GM23338 (cell line): ENCODE measurements around the gene GATA5. TPM values are rescaled to one million over a fixed set of nuclear protein-coding genes. Genes with fewer than 3 reads are reported as not detected.

Source experiments
- ATAC-seq: fragments of 200-7000 bp; cut with Tn5 transposase; 3 replicates; pipeline ENCODE4 v1.9.1; 2020
- DNase-seq: peaks from one replicate; pipeline ENCODE4 v3.0.0-alpha.2; 2015; ENCODE audit warnings: low spot score
- H2AFZ ChIP-seq: fragments of 200-600 bp; sonication (generic); 2 replicates; pipeline ENCODE4 v1.8.0; 2016; ENCODE audit warnings: antibody characterized with exemption, mild to moderate bottlenecking, moderate library complexity
- H3F3A ChIP-seq: fragments of 200-600 bp; sonication (generic); replicated peaks from 2 replicates; pipeline ENCODE4 v1.8.0; 2017; ENCODE audit warnings: antibody characterized with exemption, mixed run types, low read depth
- H3K27ac ChIP-seq: fragments of 200-600 bp; sonication (generic); 2 replicates; pipeline ENCODE4 v1.6.1; 2016; ENCODE audit warnings: low read depth
- H3K27me3 ChIP-seq: fragments of 200-600 bp; sonication (generic); 2 replicates; pipeline ENCODE4 v1.8.0; 2016; ENCODE audit warnings: mild to moderate bottlenecking, mixed run types, moderate library complexity; ENCODE audit not compliant: insufficient read depth
- H3K36me3 ChIP-seq: fragments of 200-600 bp; sonication (generic); 2 replicates; pipeline ENCODE4 v1.8.0; 2016; ENCODE audit warnings: mild to moderate bottlenecking; ENCODE audit not compliant: insufficient read depth
- H3K4me1 ChIP-seq: fragments of 200-600 bp; sonication (generic); 2 replicates; pipeline ENCODE4 v1.8.0; 2016; ENCODE audit warnings: mild to moderate bottlenecking, moderate library complexity; ENCODE audit not compliant: insufficient read depth
- H3K4me2 ChIP-seq: fragments of 200-600 bp; sonication (generic); 2 replicates; pipeline ENCODE4 v1.7.1; 2017; ENCODE audit warnings: mixed run types
- H3K4me3 ChIP-seq: fragments of 200-600 bp; sonication (generic); 2 replicates; pipeline ENCODE4 v1.6.1; 2016; ENCODE audit warnings: mixed run types
- H3K79me2 ChIP-seq: fragments of 200-600 bp; sonication (generic); replicated peaks from 2 replicates; pipeline ENCODE4 v1.8.0; 2017; ENCODE audit warnings: mild to moderate bottlenecking; ENCODE audit not compliant: insufficient read depth
- H3K9me2 ChIP-seq: fragments of 200-600 bp; sonication (generic); 2 replicates; pipeline ENCODE4 v1.8.0; 2017; ENCODE audit not compliant: insufficient read depth
- H4K20me1 ChIP-seq: fragments of 200-600 bp; sonication (generic); replicated peaks from 2 replicates; pipeline ENCODE4 v1.8.0; 2017; ENCODE audit warnings: mild to moderate bottlenecking; ENCODE audit not compliant: insufficient read depth
- H3K27ac Mint-ChIP-seq: 2 replicates; pipeline ENCODE4 v1.8.0; 2020; ENCODE audit warnings: inconsistent platforms, mild to moderate bottlenecking, moderate library complexity, mixed read lengths
- H3K27me3 Mint-ChIP-seq: 3 replicates; pipeline ENCODE4 v1.8.0; 2022; ENCODE audit warnings: low read depth, mild to moderate bottlenecking, moderate library complexity, mixed read lengths, inconsistent platforms; ENCODE audit not compliant: insufficient read depth, poor library complexity
- H3K36me3 Mint-ChIP-seq: 3 replicates; pipeline ENCODE4 v1.8.0; 2021; ENCODE audit warnings: low read depth, mild to moderate bottlenecking, inconsistent platforms, moderate library complexity, mixed read lengths
- H3K4me1 Mint-ChIP-seq: 3 replicates; pipeline ENCODE4 v1.8.0; 2020; ENCODE audit warnings: mild to moderate bottlenecking, inconsistent platforms, mixed read lengths
- H3K4me3 Mint-ChIP-seq: 3 replicates; pipeline ENCODE4 v1.8.0; 2021; ENCODE audit warnings: moderate library complexity, mild to moderate bottlenecking, inconsistent platforms, mixed read lengths
- H3K9me3 Mint-ChIP-seq: 3 replicates; pipeline ENCODE4 v1.8.0; 2020; ENCODE audit warnings: moderate library complexity, mild to moderate bottlenecking, inconsistent platforms, mixed read lengths
- CREB1 ChIP-seq: fragments of 250-450 bp; sonication (Bioruptor Pico); IDR thresholded peaks from 2 replicates; pipeline ENCODE4 v1.5.0; 2020; ENCODE audit warnings: low read depth, mild to moderate bottlenecking, moderate library complexity
- ETS1 ChIP-seq: IDR thresholded peaks from 2 replicates; pipeline ENCODE4 v1.6.1; 2016; ENCODE audit warnings: antibody characterized with exemption
- EZH2 ChIP-seq: fragments of 200-600 bp; sonication (generic); IDR thresholded peaks from one replicate; pipeline ENCODE4 v1.8.0; 2017; ENCODE audit warnings: antibody characterized with exemption, mild to moderate bottlenecking, low read depth; ENCODE audit not compliant: unreplicated experiment
- EZH2phosphoT487 ChIP-seq: fragments of 200-600 bp; sonication (generic); IDR thresholded peaks from one replicate; pipeline ENCODE4 v1.8.1; 2018; ENCODE audit warnings: antibody characterized with exemption; ENCODE audit not compliant: unreplicated experiment
- JUNB ChIP-seq: IDR thresholded peaks from one replicate; pipeline ENCODE4 v1.6.1; 2016; ENCODE audit warnings: antibody characterized with exemption; ENCODE audit not compliant: unreplicated experiment
- NANOG ChIP-seq: IDR thresholded peaks from 2 replicates; pipeline ENCODE4 v1.6.1; 2016; ENCODE audit warnings: antibody characterized with exemption, borderline replicate concordance
- POLR2AphosphoS5 ChIP-seq: IDR thresholded peaks from 2 replicates; pipeline ENCODE4 v1.6.1; 2016; ENCODE audit warnings: antibody characterized with exemption, low read depth
- REST ChIP-seq: IDR thresholded peaks from one replicate; pipeline ENCODE4 v1.6.1; 2018; ENCODE audit warnings: antibody characterized with exemption; ENCODE audit not compliant: unreplicated experiment
- STAT1 ChIP-seq: IDR thresholded peaks from one replicate; pipeline ENCODE4 v1.6.1; 2016; ENCODE audit warnings: antibody characterized with exemption; ENCODE audit not compliant: unreplicated experiment
- ZNF114 ChIP-seq: fragments of 250-450 bp; sonication (Bioruptor Pico); IDR thresholded peaks from 2 replicates; pipeline ENCODE4 v1.5.0; 2020; ENCODE audit warnings: mild to moderate bottlenecking, moderate library complexity
- ZNF331 ChIP-seq: fragments of 250-450 bp; sonication (Bioruptor Pico); IDR thresholded peaks from 2 replicates; pipeline ENCODE4 v1.5.0; 2020; ENCODE audit warnings: low read depth, mild to moderate bottlenecking, moderate library complexity
- polyA plus RNA-seq: library from polyadenylated mRNA; unstranded; fragments of >200 nt; fragmentation: Nextera tagmentation; extraction: Ambion mirVana; gene quantifications from 2 replicates; pipeline ENCODE4 v1.2.1, GENCODE V29; 2016
- total RNA-seq: library from RNA; depleted of rRNA; stranded (reverse); fragments of >200 nt; shearing (Covaris generic); gene quantifications from 2 replicates; pipeline ENCODE4 v1.2.3, GENCODE V29; 2014
- TF ChIP-seq, protein P1 (sequence below): fragments of 250-450 bp; sonication (Bioruptor Pico); IDR thresholded peaks from 2 replicates; pipeline ENCODE4 v1.5.0; 2020; ENCODE audit warnings: mild to moderate bottlenecking, moderate library complexity
- TF ChIP-seq, protein P2 (sequence below), 2 experiments: fragments of 200-600 bp in 1 of 2; sonication (generic) in 1 of 2; conservative IDR thresholded peaks; 2 replicates each; pipeline versions ENCODE4 v1.5.1 to v1.6.1; 2016 to 2017; ENCODE audit warnings: antibody characterized with exemption in 2 of 2, low read depth in 2 of 2, mild to moderate bottlenecking in 2 of 2, moderate library complexity in 1 of 2

Gene GATA5
- total and polyA plus RNA-seq, 2 experiments from 2014 or later, result 0.60 to 0.73 TPM

DNA sequence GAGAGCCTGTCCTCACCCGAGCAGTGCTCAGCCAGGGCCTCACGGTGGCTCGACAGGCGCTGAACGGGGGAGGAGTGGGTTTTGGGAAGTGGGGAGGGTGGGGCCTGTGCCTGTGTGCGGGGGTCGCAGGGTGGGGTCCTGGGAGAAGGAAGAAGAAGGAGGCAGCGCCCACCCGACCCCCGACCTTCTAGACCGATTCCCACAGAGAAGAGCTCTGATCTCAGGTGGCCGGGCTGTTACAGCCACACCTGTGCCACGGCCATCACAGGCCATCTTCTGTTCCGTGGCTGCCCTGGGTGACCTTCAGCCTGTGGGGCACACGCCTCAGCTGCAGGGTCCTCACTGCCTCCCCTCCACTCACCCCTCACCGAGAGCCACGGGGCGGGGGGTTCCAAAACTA is 41.4 kb upstream of the GATA5 start:
- TF ChIP-seq NANOG, result no peak
- TF ChIP-seq STAT1, result no peak
- no peak for TF ChIP-seq EZH2phosphoT487
- no peak for TF ChIP-seq REST
- TF ChIP-seq ZNF114 (CRISPR knock-in tag), result no peak
- TF ChIP-seq, protein P1, sequence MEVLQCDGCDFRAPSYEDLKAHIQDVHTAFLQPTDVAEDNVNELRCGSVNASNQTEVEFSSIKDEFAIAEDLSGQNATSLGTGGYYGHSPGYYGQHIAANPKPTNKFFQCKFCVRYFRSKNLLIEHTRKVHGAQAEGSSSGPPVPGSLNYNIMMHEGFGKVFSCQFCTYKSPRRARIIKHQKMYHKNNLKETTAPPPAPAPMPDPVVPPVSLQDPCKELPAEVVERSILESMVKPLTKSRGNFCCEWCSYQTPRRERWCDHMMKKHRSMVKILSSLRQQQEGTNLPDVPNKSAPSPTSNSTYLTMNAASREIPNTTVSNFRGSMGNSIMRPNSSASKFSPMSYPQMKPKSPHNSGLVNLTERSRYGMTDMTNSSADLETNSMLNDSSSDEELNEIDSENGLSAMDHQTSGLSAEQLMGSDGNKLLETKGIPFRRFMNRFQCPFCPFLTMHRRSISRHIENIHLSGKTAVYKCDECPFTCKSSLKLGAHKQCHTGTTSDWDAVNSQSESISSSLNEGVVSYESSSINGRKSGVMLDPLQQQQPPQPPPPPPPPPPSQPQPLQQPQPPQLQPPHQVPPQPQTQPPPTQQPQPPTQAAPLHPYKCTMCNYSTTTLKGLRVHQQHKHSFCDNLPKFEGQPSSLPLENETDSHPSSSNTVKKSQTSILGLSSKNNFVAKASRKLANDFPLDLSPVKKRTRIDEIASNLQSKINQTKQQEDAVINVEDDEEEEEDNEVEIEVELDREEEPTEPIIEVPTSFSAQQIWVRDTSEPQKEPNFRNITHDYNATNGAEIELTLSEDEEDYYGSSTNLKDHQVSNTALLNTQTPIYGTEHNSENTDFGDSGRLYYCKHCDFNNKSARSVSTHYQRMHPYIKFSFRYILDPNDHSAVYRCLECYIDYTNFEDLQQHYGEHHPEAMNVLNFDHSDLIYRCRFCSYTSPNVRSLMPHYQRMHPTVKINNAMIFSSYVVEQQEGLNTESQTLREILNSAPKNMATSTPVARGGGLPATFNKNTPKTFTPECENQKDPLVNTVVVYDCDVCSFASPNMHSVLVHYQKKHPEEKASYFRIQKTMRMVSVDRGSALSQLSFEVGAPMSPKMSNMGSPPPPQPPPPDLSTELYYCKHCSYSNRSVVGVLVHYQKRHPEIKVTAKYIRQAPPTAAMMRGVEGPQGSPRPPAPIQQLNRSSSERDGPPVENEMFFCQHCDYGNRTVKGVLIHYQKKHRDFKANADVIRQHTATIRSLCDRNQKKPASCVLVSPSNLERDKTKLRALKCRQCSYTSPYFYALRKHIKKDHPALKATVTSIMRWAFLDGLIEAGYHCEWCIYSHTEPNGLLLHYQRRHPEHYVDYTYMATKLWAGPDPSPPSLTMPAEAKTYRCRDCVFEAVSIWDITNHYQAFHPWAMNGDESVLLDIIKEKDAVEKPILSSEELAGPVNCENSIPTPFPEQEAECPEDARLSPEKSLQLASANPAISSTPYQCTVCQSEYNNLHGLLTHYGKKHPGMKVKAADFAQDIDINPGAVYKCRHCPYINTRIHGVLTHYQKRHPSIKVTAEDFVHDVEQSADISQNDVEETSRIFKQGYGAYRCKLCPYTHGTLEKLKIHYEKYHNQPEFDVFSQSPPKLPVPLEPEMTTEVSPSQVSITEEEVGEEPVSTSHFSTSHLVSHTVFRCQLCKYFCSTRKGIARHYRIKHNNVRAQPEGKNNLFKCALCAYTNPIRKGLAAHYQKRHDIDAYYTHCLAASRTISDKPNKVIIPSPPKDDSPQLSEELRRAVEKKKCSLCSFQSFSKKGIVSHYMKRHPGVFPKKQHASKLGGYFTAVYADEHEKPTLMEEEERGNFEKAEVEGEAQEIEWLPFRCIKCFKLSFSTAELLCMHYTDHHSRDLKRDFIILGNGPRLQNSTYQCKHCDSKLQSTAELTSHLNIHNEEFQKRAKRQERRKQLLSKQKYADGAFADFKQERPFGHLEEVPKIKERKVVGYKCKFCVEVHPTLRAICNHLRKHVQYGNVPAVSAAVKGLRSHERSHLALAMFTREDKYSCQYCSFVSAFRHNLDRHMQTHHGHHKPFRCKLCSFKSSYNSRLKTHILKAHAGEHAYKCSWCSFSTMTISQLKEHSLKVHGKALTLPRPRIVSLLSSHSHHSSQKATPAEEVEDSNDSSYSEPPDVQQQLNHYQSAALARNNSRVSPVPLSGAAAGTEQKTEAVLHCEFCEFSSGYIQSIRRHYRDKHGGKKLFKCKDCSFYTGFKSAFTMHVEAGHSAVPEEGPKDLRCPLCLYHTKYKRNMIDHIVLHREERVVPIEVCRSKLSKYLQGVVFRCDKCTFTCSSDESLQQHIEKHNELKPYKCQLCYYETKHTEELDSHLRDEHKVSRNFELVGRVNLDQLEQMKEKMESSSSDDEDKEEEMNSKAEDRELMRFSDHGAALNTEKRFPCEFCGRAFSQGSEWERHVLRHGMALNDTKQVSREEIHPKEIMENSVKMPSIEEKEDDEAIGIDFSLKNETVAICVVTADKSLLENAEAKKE, result no peak
- no peak for TF ChIP-seq JUNB
- no peak for TF ChIP-seq EZH2
- TF ChIP-seq ZNF331 (CRISPR knock-in tag), result no peak
- TF ChIP-seq, protein P2, sequence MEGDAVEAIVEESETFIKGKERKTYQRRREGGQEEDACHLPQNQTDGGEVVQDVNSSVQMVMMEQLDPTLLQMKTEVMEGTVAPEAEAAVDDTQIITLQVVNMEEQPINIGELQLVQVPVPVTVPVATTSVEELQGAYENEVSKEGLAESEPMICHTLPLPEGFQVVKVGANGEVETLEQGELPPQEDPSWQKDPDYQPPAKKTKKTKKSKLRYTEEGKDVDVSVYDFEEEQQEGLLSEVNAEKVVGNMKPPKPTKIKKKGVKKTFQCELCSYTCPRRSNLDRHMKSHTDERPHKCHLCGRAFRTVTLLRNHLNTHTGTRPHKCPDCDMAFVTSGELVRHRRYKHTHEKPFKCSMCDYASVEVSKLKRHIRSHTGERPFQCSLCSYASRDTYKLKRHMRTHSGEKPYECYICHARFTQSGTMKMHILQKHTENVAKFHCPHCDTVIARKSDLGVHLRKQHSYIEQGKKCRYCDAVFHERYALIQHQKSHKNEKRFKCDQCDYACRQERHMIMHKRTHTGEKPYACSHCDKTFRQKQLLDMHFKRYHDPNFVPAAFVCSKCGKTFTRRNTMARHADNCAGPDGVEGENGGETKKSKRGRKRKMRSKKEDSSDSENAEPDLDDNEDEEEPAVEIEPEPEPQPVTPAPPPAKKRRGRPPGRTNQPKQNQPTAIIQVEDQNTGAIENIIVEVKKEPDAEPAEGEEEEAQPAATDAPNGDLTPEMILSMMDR (conservative IDR thresholded peaks at IDR 0.05; ENCODE audit: low read depth in 2 of 2), result no peak
- TF ChIP-seq POLR2AphosphoS5, result no peak
- TF ChIP-seq CREB1 (CRISPR knock-in tag), result no peak
- TF ChIP-seq ETS1, result no peak
- Histone ChIP-seq H3K27ac (no peak overlapping the region), H3F3A (no peaks in the 10 kb centered on the region), H3K9me2 (no peaks in the 10 kb centered on the region), H3K4me3 (no peak overlapping the region), H3K27me3 (no peaks in the 10 kb centered on the region), H3K36me3 (no peaks in the 10 kb centered on the region), H3K79me2 (no peaks in the 10 kb centered on the region), H3K4me1 (no peaks in the 10 kb centered on the region), H3K4me2 (no peak overlapping the region), H2AFZ (no peak overlapping the region), H4K20me1 (no peaks in the 10 kb centered on the region)
- Mint-ChIP-seq H3K27me3 (peaks cover 12% of the 10 kb centered on the region), H3K36me3 (no peaks in the 10 kb centered on the region), H3K27ac (no peak overlapping the region), H3K4me1 (no peaks in the 10 kb centered on the region; the same call in 2 of the 3 replicates), H3K4me3 (no peak overlapping the region), H3K9me3 (no peaks in the 10 kb centered on the region)
- DNase-seq (no peak), ATAC-seq (no peak)
